PC-9 (cell line): ENCODE results near the gene PARD6B. TPM values are rescaled to one million over a fixed set of nuclear protein-coding genes. Genes with fewer than 3 reads are reported as not detected.

Source experiments
- BruUV-seq: library from RNA; stranded (reverse); fragments of 400-500 nt; replicated peaks from 2 replicates; lab custom pipeline; 2021; lab: Mats Ljungman, UMichigan
- CTCF ChIA-PET: fragments of 300-600 bp; sonication (Branson Sonifier 250); formaldehyde crosslinking; loops from one replicate; lab custom pipeline; 2022; ENCODE audit warnings: antibody characterized with exemption; lab: Charles Lee
- POLR2A ChIA-PET: fragments of 300-600 bp; sonication (Branson Sonifier 250); formaldehyde crosslinking; loops from one replicate; lab custom pipeline; 2022; ENCODE audit warnings: antibody characterized with exemption; ENCODE audit not compliant: unreplicated experiment; lab: Charles Lee
- DNase-seq, 2 experiments: peaks; one replicate each; pipeline versions ENCODE4 v3.0.0 to v3.0.0-alpha.2; 2015 to 2022; ENCODE audit warnings: mixed read lengths in 1 of 2
- H2AFZ ChIP-seq: fragments of 200-600 bp; sonication (generic); 2 replicates; pipeline ENCODE4 v1.8.1; 2017; ENCODE audit warnings: antibody characterized with exemption
- H3F3A ChIP-seq: fragments of 200-600 bp; sonication (generic); 2 replicates; pipeline ENCODE4 v1.8.1; 2017; ENCODE audit warnings: antibody characterized with exemption, mild to moderate bottlenecking, low read depth; ENCODE audit not compliant: insufficient read depth
- H3K27ac ChIP-seq: fragments of 200-600 bp; sonication (generic); 2 replicates; pipeline ENCODE4 v1.6.1; 2016; ENCODE audit warnings: mixed run types
- H3K27me3 ChIP-seq: fragments of 200-600 bp; sonication (generic); 2 replicates; pipeline ENCODE4 v1.6.1; 2016; ENCODE audit warnings: low read depth, mixed run types; ENCODE audit not compliant: insufficient read depth
- H3K36me3 ChIP-seq: fragments of 200-600 bp; sonication (generic); 2 replicates; pipeline ENCODE4 v1.6.1; 2016; ENCODE audit warnings: low read depth, mixed run types
- H3K4me1 ChIP-seq: fragments of 200-600 bp; sonication (generic); replicated peaks from 2 replicates; pipeline ENCODE4 v1.6.1; 2016; ENCODE audit warnings: mixed run types; ENCODE audit not compliant: insufficient read depth
- H3K4me2 ChIP-seq: fragments of 200-600 bp; sonication (generic); 2 replicates; pipeline ENCODE4 v1.6.1; 2017; ENCODE audit warnings: mixed run types
- H3K4me3 ChIP-seq: fragments of 200-600 bp; sonication (generic); 2 replicates; pipeline ENCODE4 v1.6.1; 2016; ENCODE audit warnings: mixed run types
- H3K79me2 ChIP-seq: fragments of 200-600 bp; sonication (generic); 2 replicates; pipeline ENCODE4 v1.6.1; 2017; ENCODE audit warnings: low read depth, mixed run types
- H3K9me2 ChIP-seq: fragments of 200-600 bp; sonication (generic); 2 replicates; pipeline ENCODE4 v1.8.1; 2017; ENCODE audit warnings: mild to moderate bottlenecking; ENCODE audit not compliant: insufficient read depth
- H3K9me3 ChIP-seq: fragments of 200-600 bp; sonication (generic); 2 replicates; pipeline ENCODE4 v1.8.1; 2016; ENCODE audit warnings: low read depth; ENCODE audit not compliant: insufficient read depth
- H4K20me1 ChIP-seq: fragments of 200-600 bp; sonication (generic); 2 replicates; pipeline ENCODE4 v1.8.1; 2017; ENCODE audit not compliant: insufficient read depth
- EZH2 ChIP-seq: fragments of 200-600 bp; sonication (generic); IDR thresholded peaks from 2 replicates; pipeline ENCODE4 v1.8.0; 2017; ENCODE audit warnings: antibody characterized with exemption, low read depth
- intact Hi-C: fragments of 100-400 bp; cut with micrococcal nuclease; formaldehyde crosslinking; loops from one replicate; pipeline ENCODE4 v1.10.0; 2022; ENCODE audit not compliant: unreplicated experiment
- total RNA-seq: library from RNA; stranded (reverse); gene quantifications from 2 replicates; pipeline ENCODE4 v1.2.3, GENCODE V29; 2021
- TF ChIP-seq, protein P1 (sequence below): fragments of 200-600 bp; sonication (generic); conservative IDR thresholded peaks from 2 replicates; pipeline ENCODE4 v1.6.1; 2017; ENCODE audit warnings: mixed run types, antibody characterized with exemption, mild to moderate bottlenecking, moderate library complexity

Gene PARD6B
- total RNA-seq, 1 experiment from 2014 or later, result 52.2 TPM

DNA sequence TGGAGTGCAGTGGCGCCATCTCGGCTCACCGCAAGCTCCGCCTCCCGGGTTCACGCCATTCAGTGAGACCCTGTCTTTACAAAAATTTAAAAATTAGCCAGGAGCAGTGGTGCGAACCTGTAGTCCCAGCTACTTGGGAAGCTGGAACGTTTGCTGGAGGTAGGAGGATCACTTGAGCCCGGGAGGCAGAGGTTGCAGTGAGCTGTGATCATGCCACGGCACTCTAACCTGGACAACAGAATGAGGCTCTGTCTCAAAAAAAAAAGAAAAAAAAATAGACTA lies 5.7 kb upstream of the PARD6B start:
- peak overlapping the region; percentile 64 for H3K4me2 ChIP-seq
- DNase-seq, result no peak
- peaks cover 65% of the 10 kb centered on the region for H3K4me1 ChIP-seq
- ChIA-PET POLR2A (no interaction called here), CTCF (no interaction called here)
- TF ChIP-seq, protein P1, sequence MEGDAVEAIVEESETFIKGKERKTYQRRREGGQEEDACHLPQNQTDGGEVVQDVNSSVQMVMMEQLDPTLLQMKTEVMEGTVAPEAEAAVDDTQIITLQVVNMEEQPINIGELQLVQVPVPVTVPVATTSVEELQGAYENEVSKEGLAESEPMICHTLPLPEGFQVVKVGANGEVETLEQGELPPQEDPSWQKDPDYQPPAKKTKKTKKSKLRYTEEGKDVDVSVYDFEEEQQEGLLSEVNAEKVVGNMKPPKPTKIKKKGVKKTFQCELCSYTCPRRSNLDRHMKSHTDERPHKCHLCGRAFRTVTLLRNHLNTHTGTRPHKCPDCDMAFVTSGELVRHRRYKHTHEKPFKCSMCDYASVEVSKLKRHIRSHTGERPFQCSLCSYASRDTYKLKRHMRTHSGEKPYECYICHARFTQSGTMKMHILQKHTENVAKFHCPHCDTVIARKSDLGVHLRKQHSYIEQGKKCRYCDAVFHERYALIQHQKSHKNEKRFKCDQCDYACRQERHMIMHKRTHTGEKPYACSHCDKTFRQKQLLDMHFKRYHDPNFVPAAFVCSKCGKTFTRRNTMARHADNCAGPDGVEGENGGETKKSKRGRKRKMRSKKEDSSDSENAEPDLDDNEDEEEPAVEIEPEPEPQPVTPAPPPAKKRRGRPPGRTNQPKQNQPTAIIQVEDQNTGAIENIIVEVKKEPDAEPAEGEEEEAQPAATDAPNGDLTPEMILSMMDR, result no peak
- TF ChIP-seq EZH2, result no peak
- no peak overlapping the region for H3K4me3 ChIP-seq
- no peaks in the 10 kb centered on the region for H3K9me3 ChIP-seq
- peak overlapping the region; percentile 71 for H3K27ac ChIP-seq
- no peak overlapping the region for H2AFZ ChIP-seq
- H3K27me3 ChIP-seq, result no peaks in the 10 kb centered on the region
- no TSS peak for BruUV-seq
- no peaks in the 10 kb centered on the region for H3K79me2 ChIP-seq
- peaks cover 81% of the 10 kb centered on the region for H3F3A ChIP-seq
- no peaks in the 10 kb centered on the region for H3K36me3 ChIP-seq
- no peaks in the 10 kb centered on the region for H3K9me2 ChIP-seq
- intact Hi-C loops, result loop anchor here (1.0 kb wide), 1 partner anchor 14 kb away; no protein-coding TSS in a partner anchor
- no peaks in the 10 kb centered on the region for H4K20me1 ChIP-seq

DNA sequence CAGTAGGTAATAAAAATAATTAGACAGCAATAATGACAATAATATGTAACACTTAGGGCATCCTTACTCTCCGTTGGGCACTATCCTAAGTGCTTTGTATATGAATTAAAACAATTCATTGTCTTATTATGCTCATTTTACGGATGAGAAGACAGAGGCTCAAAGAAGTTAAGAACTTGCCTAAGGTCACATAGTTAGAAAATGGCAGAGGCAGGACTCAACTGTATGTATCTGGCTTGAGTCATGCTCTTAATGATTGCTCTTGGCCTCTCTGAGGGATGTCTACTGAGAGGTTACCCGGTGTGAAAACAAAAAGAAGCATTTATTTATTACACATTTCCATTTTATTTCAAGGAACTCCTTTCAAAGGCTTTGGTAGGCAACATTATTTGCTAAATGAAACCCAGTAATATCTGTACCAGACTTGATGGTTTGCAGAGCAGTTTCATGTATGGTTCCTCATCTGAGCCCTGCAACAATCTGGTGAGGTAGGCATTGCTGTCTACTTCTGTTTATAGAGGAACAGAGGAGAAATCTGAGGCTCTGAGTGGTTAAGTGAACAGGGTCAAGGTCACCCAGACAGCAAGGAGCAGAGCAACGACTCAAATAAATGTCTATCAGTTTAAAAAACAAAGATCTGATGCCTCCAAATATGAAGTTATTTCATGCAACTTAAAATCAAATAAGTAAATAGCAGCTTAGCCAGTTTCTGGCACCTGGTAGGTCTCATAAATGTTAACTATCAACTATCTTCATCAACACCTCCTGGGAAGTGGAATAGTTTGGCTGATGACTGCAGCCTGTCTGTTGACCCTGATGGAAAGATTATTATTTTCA lies 4.2 kb upstream of the PARD6B start:
- POLR2A ChIA-PET, result interaction anchor here (0.6 kb wide), 1 partner anchor 17 kb away, joined by 4 read pairs; no protein-coding TSS in a partner anchor
- no TSS peak for BruUV-seq
- intact Hi-C loops, result no loop called here
- no peaks in the 10 kb centered on the region for H3K27me3 ChIP-seq
- peaks cover 72% of the 10 kb centered on the region for H3F3A ChIP-seq
- CTCF ChIA-PET, result interaction anchor here (1.4 kb wide), 1 partner anchor 10 kb away, joined by 3 read pairs; no protein-coding TSS in a partner anchor
- no peaks in the 10 kb centered on the region for H3K9me3 ChIP-seq
- no peak overlapping the region; the same call in 1 of the 2 replicates for H2AFZ ChIP-seq
- peak overlapping the region; percentile 91 for H3K27ac ChIP-seq
- H4K20me1 ChIP-seq, result no peaks in the 10 kb centered on the region
- DNase-seq, result no peak
- H3K4me3 ChIP-seq, result no peak overlapping the region
- peak overlapping the region; percentile 92 for H3K4me2 ChIP-seq
- peaks cover 9% of the 10 kb centered on the region for H3K79me2 ChIP-seq
- H3K9me2 ChIP-seq, result no peaks in the 10 kb centered on the region
- TF ChIP-seq, protein P1, result no peak
- no peak for TF ChIP-seq EZH2
- peaks cover 65% of the 10 kb centered on the region for H3K4me1 ChIP-seq
- peaks cover 1% of the 10 kb centered on the region; the same call in 1 of the 2 replicates for H3K36me3 ChIP-seq

DNA sequence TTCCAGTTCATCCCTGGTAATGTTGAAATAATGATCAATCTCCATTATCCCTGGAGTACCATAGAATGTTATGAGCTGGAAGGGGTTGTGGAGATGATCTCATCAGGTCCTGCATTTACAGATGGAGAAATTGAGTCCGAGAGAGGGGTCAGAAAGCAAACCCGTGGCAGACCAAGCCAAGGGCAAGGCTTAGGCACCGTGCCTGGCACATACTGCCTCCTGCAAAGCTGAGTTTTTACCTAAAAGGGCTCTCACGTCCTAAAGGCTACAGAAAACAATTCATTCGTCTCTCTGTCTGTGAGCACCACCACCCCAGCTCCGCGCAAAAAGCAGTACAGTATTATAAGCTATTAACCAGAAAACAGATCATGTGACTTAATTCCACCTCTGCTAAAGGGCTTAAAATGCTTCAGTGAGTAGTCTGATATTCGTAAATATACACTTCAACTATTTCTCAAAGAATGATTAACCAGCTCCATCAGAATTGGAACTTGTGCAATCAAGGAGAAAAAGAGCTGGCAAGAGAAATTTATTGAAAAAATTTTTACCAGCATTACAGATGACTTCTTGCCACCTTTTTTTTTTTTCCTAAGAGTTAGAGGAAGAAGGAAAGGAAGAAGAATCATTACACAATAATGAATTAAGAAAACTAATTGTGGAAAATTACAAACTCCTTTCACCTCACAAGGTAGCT lies 3.4 kb upstream of the PARD6B start:
- H2AFZ ChIP-seq, result no peak overlapping the region; the same call in 1 of the 2 replicates
- BruUV-seq, result no TSS peak
- intact Hi-C loops, result no loop called here

More for the DNA sequence above, 3.4 kb upstream of the PARD6B start:
- peaks cover 9% of the 10 kb centered on the region; the same call in 1 of the 2 replicates for H3K36me3 ChIP-seq
- CTCF ChIA-PET, result interaction anchor here (0.6 to 2.3 kb wide), 5 partner anchors 11 to 92 kb away, joined by 3 to 11 read pairs (median 3); no protein-coding TSS in a partner anchor
- no peaks in the 10 kb centered on the region for H3K9me2 ChIP-seq
- H3F3A ChIP-seq, result peaks cover 68% of the 10 kb centered on the region
- TF ChIP-seq EZH2, result no peak
- TF ChIP-seq, protein P1, result no peak
- no peaks in the 10 kb centered on the region for H3K27me3 ChIP-seq
- POLR2A ChIA-PET, result interaction anchor here (0.6 to 0.7 kb wide), 3 partner anchors 14 to 93 kb away, joined by 3 to 4 read pairs (median 4); no protein-coding TSS in a partner anchor
- H3K4me1 ChIP-seq, result peaks cover 65% of the 10 kb centered on the region
- H4K20me1 ChIP-seq, result 0 out of 2 replicates have a peak, but pooled peaks cover 4% of the 10 kb centered on the region
- peak overlapping the region; percentile 91 for H3K27ac ChIP-seq
- peaks cover 16% of the 10 kb centered on the region for H3K79me2 ChIP-seq
- no peaks in the 10 kb centered on the region for H3K9me3 ChIP-seq
- peak in 1 of 2 experiments; percentile 77 for DNase-seq
- H3K4me2 ChIP-seq, result peak overlapping the region; percentile 92
- no peak overlapping the region for H3K4me3 ChIP-seq
